ENCODE data around the gene ADAMTS2. TPM values are rescaled to one million over a fixed set of nuclear protein-coding genes. Genes with fewer than 3 reads are reported as not detected.
"Not testable (repeated sequence)": the region's sequence is repeated elsewhere in the genome, so short reads cannot be mapped to it uniquely, and the experiment has no call there.

The ADAMTS2 gene
- total RNA-seq, 3 donors from 2014 or later (not counting 1 experiment from before 2014, with no cell fraction given): 0.28 TPM; not detected in 2

DNA sequence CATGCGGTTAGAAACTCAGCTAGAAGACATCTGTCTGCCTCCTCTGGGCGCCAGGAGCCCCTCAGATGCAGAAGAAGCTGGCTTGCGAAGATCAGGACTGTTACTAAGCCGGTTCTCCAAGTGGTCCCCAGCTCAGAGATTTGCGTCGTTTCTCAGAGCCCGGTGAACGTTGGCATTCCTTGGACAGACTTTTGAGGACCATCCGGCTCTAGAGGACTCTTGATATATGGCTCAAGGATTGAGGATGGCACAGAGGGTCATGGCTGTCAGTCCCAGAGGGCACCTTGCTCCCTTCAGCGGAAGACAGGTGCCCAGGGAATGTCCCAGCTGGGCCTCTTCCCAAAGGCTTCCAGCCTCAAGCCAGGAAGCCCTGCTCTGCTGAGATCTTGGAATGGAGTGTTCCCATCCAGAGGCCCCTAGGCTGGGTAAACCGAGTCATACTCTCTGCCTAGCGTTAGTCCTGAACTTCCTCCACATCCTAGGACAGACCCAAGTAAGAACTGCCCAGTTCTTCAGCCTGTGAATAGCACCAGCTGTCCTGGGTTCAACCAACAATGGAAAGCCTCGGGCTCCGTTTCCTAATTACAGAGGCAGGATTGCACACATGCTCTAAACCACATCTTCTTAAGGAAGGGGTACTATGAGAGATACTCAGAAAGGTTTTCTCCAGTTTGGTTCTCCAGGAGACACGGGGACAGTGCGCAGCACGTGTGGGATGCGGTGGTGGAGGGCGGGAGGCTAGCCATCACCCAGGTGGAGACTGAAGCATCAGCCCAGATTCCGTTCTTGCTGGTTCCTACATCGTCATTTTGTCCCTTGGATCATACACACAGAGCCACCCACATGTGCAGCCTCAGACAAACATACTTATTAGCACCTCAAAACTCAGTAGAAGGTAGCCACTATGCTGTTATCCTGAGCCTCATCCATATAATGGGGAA is 233.7 kb downstream of the ADAMTS2 start:
- Histone ChIP-seq H3K9me3 (ENCODE audit: control insufficient read depth, insufficient read depth, low read length) (peaks cover 39% of the 10 kb centered on the region), H3K36me3 (ENCODE audit: control insufficient read depth, insufficient read depth, low read length) (no peaks in the 10 kb centered on the region), H3K27me3 (ENCODE audit: control insufficient read depth, insufficient read depth, low read length) (no peaks in the 10 kb centered on the region), H3K4me3 (ENCODE audit: low read length) (no peak overlapping the region), H3K4me1 (ENCODE audit: control insufficient read depth, insufficient read depth, low read length) (no peaks in the 10 kb centered on the region), H3K27ac (ENCODE audit: low read length) (no peak overlapping the region)
- no peak for ATAC-seq
- intact Hi-C loops (cut with micrococcal nuclease): no loop called here
- H3K36me3 Mint-ChIP-seq: peaks cover 11% of the 10 kb centered on the region
- H3K4me3 Mint-ChIP-seq: no peak overlapping the region
- H3K27ac Mint-ChIP-seq: no peak overlapping the region
- no peaks in the 10 kb centered on the region for H3K27me3 Mint-ChIP-seq (ENCODE audit: low read depth in 2 of 2)
- TF ChIP-seq, protein P1, sequence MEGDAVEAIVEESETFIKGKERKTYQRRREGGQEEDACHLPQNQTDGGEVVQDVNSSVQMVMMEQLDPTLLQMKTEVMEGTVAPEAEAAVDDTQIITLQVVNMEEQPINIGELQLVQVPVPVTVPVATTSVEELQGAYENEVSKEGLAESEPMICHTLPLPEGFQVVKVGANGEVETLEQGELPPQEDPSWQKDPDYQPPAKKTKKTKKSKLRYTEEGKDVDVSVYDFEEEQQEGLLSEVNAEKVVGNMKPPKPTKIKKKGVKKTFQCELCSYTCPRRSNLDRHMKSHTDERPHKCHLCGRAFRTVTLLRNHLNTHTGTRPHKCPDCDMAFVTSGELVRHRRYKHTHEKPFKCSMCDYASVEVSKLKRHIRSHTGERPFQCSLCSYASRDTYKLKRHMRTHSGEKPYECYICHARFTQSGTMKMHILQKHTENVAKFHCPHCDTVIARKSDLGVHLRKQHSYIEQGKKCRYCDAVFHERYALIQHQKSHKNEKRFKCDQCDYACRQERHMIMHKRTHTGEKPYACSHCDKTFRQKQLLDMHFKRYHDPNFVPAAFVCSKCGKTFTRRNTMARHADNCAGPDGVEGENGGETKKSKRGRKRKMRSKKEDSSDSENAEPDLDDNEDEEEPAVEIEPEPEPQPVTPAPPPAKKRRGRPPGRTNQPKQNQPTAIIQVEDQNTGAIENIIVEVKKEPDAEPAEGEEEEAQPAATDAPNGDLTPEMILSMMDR (IDR thresholded peaks at IDR 0.05): no peak
- DNase-seq: no peak
- 90% methylated on average over 21 of the region's 21 CpGs for WGBS (ENCODE audit: insufficient coverage)
- H3K4me1 Mint-ChIP-seq: no peaks in the 10 kb centered on the region
- peaks cover 18 to 26% of the 10 kb centered on the region in 2 donors for H3K9me3 Mint-ChIP-seq

DNA sequence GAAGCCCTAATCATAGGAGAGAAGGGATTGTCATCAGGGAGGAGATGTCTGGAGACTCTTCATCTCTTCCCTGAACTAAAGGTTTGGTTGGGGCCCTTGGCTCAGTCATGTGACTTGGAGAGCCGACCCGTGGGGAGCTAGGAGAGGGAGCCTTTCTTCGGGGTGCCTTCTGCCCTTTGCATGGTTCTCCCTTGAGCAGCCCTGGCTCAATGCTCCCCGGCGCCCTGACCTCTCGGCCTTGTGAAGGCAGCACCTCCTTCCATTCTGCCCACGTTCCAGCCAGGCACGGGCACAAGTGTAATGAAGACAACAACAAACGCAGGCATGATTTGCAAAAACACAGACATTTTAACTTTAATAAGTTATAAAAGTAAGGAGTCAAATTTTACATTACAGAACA is 234.7 kb downstream of the ADAMTS2 start:
- Histone ChIP-seq H3K27me3 (ENCODE audit: control insufficient read depth, insufficient read depth, low read length) (no peaks in the 10 kb centered on the region), H3K4me1 (ENCODE audit: control insufficient read depth, insufficient read depth, low read length) (no peaks in the 10 kb centered on the region), H3K9me3 (ENCODE audit: control insufficient read depth, insufficient read depth, low read length) (peaks cover 32% of the 10 kb centered on the region), H3K27ac (ENCODE audit: low read length) (no peak overlapping the region), H3K36me3 (ENCODE audit: control insufficient read depth, insufficient read depth, low read length) (no peaks in the 10 kb centered on the region), H3K4me3 (ENCODE audit: low read length) (no peak overlapping the region)
- peaks cover 11% of the 10 kb centered on the region for H3K36me3 Mint-ChIP-seq
- ATAC-seq (no peak), DNase-seq (no peak)
- TF ChIP-seq, protein P1 (IDR thresholded peaks at IDR 0.05): no peak
- no peaks in the 10 kb centered on the region for H3K4me1 Mint-ChIP-seq
- intact Hi-C loops (cut with micrococcal nuclease): no loop called here
- H3K9me3 Mint-ChIP-seq: peaks cover 18 to 26% of the 10 kb centered on the region in 2 donors
- WGBS (ENCODE audit: insufficient coverage): 88% methylated on average over 7 of the region's 9 CpGs
- no peak overlapping the region for H3K4me3 Mint-ChIP-seq
- H3K27ac Mint-ChIP-seq: no peak overlapping the region
- no peaks in the 10 kb centered on the region for H3K27me3 Mint-ChIP-seq (ENCODE audit: low read depth in 2 of 2)

DNA sequence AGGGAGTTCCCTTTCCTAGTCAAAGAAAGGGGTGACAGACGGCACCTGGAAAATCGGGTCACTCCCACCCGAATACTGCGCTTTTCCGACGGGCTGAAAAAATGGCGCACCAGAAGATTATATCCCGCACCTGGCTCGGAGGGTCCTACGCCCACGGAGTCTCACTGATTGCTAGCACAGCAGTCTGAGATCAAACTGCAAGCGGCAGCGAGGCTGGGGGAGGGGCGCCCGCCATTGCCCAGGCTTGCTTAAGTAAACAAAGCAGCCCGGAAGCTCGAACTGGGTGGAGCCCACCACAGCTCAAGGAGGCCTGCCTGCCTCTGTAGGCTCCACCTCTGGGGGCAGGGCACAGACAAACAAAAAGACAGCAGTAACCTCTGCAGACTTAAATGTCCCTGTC is 244.0 kb downstream of the ADAMTS2 start:
- intact Hi-C loops (cut with micrococcal nuclease); H3K4me1 Mint-ChIP-seq; H3K4me3 Mint-ChIP-seq; H3K9me3 Mint-ChIP-seq; H3K27ac Mint-ChIP-seq; H3K36me3 ChIP-seq (ENCODE audit: control insufficient read depth, insufficient read depth, low read length); DNase-seq; H3K27ac ChIP-seq (ENCODE audit: low read length); H3K27me3 Mint-ChIP-seq (ENCODE audit: low read depth in 2 of 2); H3K27me3 ChIP-seq (ENCODE audit: control insufficient read depth, insufficient read depth, low read length); H3K4me1 ChIP-seq (ENCODE audit: control insufficient read depth, insufficient read depth, low read length); ATAC-seq; H3K4me3 ChIP-seq (ENCODE audit: low read length): not testable (repeated sequence)
- peaks cover 15% of the 10 kb centered on the region for H3K36me3 Mint-ChIP-seq
- 99% methylated on average over 13 of the region's 17 CpGs for WGBS (ENCODE audit: insufficient coverage)
- peaks cover 25% of the 10 kb centered on the region for H3K9me3 ChIP-seq (ENCODE audit: control insufficient read depth, insufficient read depth, low read length)

DNA sequence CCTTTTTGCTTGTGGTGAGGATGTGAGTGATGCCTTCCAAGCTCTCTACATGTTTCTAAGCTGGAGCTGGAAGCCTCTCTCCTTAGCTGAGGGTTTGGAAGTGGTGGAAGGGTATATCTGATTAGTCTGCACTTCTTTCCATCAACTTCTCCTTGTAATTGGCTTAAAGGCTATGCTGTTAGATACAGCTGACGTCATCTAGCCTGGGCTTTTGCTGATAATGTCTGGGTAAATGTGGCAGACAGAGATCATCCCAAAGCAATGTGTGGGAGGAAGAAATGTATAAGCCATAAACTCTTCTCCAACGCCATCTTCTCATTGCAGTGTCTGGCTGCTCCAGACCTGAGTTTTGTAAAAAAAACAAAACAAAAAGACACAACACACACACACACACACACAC is 255.8 kb downstream of the ADAMTS2 start:
- Mint-ChIP-seq H3K4me1 (no peaks in the 10 kb centered on the region), H3K36me3 (peaks cover 57% of the 10 kb centered on the region)

More for the DNA sequence above, 255.8 kb downstream of the ADAMTS2 start:
- Mint-ChIP-seq H3K27ac (no peak overlapping the region), H3K27me3 (ENCODE audit: low read depth in 2 of 2) (no peaks in the 10 kb centered on the region), H3K9me3 (peaks cover 22 to 33% of the 10 kb centered on the region in 2 donors), H3K4me3 (no peak overlapping the region)
- no peak overlapping the region for H3K4me3 ChIP-seq (ENCODE audit: low read length)
- ATAC-seq (no peak), DNase-seq (no peak)
- H3K9me3 ChIP-seq (ENCODE audit: control insufficient read depth, insufficient read depth, low read length): peaks cover 33% of the 10 kb centered on the region
- H3K36me3 ChIP-seq (ENCODE audit: control insufficient read depth, insufficient read depth, low read length): no peaks in the 10 kb centered on the region
- WGBS (ENCODE audit: insufficient coverage): 66% methylated on average over 2 of the region's 2 CpGs
- no peak overlapping the region for H3K27ac ChIP-seq (ENCODE audit: low read length)
- no peaks in the 10 kb centered on the region for H3K27me3 ChIP-seq (ENCODE audit: control insufficient read depth, insufficient read depth, low read length)
- H3K4me1 ChIP-seq (ENCODE audit: control insufficient read depth, insufficient read depth, low read length): no peaks in the 10 kb centered on the region
- intact Hi-C loops (cut with micrococcal nuclease): no loop called here
- TF ChIP-seq, protein P1 (IDR thresholded peaks at IDR 0.05): no peak

All from natural killer cell (primary cell).